8988T (cell line): ENCODE results near the gene WWOX.

Experiments
- DNase-seq: peaks from one replicate; pipeline ENCODE4 v3.0.0; 2011

Gene WWOX

DNA sequence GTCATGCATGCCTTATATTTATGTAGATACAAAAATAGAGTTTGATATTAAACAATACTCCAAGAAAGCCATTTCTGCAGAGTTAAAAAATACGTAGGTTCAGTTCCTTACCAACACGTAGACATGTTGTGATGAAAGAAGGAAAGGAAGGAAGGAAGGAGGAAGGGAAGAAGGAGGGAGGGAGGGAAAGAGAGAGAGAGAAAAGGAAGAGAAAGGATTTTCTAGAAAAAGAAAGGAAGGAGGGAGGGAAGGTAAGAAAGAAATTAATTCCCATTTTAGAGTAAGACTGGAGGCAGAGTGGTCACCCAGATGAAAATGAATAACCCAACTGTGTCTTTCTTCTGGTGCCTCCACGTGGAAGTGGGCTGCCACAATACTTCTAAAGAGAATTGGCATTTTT lies 652.1 kb downstream of the WWOX start:
- no peak for DNase-seq

DNA sequence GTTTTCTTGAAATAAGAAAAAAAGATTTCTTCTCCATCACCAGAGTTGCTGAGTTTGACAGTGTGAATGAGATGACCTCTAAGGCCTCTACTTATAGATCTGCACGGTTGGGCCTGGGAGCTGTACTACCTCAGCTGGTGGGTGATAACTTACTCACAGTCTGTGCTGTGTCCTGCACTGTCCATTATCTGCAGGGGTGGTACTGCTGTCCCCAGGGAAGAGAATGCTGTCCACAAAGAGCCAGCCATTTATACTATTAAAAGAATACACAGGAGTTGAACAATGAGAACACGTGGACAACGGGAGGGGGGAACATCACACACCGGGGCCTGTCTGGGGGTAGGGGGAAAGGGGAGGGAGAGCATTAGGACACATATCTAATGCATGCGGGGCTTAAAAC lies 655.3 kb downstream of the WWOX start:
- DNase-seq = no peak

DNA sequence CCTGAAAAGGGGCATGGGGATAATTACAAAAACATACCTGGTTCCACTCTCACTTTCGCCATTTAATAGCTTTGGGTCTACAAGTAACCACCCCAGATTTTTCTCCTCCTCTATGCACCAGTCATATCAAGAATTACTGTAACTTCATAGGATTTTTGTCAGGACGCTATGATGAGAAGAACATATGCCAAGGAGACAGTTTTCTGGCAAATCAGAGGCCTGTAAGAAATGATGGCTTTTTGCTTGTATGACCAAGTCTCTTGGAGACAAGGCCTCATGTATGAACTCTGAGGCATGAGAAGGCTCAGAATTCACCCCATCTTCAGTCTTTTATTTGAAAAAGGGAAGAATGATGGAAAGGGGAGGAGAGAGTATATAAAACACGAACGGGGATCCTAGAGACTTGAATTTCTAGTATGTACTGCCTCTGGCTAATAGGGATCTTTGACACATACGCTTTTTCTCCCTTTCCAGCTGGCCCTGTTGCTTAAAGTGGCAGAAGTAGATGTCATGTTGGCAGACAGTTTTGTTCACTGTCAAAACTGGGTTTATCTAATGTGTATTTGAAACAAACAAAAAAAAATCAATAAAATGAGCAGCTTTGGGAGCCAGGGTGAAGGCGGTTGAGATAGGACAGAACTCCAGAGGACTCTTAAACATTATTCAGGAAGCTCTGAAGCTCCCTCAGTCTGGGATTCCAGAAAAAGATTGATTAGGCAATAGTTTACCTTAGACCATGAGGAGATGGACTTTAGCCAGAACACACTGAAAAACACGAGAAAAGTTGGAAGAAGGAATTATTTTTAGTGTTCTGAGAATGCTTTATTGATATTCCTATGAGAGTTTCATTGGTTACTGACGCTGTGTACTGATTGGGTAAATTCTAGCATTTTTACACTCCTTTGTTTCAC lies 656.6 kb downstream of the WWOX start:
- no peak for DNase-seq

DNA sequence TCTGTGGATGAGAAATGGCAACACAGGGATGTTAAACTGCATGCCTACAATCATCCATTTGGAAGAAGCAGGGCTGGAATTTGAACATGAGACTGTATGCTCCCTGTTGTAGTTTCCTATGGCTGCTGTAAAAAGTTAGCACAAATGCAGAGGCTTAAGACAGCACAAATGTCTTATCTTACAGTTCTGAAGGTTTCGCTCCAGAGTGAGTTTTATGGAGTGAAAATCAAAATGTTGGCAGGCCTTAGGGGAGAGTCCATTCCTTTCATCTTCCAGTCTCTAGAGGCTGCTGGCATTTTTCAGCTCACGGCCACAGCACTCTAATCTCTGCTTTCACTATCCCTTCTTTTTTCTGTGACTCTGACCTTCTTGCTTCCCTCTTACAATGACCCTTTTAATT lies 660.1 kb downstream of the WWOX start:
- no peak for DNase-seq

DNA sequence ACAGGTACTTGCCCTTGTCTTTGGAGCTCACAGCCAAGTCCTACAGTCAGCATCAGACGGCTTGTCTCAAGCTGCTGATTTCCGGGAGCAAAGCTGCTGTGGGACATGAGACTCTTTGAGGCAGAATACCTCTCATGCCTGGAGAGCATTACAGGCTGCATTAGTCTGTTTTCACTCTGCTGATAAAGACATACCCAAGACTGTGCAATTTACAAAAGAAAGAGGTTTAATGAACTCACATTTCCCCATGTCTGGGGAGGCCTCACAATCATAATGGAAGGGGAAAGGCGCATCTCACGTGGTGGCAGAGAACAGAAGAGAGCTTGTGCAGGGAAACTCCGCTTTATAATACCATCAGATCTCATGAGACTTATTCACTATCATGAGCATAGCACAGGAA lies 661.2 kb downstream of the WWOX start:
- DNase-seq = no peak

DNA sequence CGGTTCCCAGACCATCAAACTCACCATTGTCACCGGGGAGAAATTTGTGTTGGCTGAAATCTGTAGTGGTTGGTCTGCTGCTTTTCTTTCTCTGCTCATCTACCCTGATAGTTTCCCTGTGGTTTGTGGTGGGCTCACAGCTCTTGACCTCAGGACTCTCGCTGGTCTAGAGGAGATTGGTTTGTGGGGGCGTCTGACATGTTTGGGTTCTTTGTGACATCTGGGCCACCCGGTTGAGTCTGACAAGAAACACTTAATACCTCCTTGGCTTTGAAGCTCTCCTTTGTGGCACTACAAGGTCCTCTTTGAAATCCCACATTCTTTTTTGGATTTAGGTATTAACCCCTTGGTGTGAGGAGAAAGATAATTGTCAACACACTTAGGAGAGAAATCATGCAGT lies 662.0 kb downstream of the WWOX start:
- no peak for DNase-seq

DNA sequence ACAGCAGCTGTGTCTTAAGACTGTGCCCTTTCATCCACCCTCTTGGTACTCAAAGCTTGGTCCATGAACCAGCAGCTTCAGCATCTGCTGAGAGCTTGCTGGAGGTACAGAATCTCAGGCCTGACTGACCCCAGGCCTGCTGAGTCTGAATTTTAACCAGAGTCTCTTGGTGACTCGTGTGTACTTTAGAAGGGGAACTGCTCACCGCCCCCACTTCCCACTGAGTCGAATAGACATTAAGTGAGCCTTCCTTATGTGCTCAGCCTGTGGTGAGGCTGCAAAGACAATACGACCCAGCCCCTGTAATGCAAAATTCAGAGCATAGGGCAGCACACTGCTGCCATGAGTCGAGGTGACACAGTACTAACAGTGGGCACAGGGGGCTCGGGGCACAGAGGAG lies 662.8 kb downstream of the WWOX start:
- DNase-seq = no peak

DNA sequence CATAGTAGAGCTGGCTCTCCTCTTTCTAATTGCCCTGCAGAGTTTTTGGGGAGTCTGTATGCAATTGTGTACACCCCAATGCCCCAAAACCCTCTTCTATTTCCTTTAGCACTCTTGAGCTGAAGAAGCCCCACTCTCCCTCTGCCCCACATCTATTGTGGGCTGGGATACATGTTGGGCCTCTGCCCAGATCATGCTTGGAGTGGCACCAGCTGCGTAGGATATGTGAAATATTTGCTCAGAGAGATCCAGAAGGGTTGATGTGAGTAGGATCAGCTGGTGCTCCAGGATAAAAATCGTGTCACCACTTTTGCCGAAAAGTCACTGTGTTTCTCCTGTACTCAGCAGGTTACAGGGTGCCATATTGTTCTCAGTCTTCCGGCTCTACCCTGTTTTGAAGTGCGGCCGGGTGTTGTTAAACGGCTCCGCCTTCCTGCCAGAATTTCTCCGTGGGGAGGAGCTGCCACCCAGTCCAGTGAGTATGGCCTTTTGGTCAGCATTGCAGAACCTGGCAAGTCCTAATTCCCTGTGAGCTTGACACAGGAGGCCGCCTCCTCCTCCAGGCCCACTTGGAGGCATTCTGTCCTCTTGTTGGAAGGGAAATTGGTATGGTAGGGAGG lies 664.5 kb downstream of the WWOX start:
- DNase-seq = no peak

DNA sequence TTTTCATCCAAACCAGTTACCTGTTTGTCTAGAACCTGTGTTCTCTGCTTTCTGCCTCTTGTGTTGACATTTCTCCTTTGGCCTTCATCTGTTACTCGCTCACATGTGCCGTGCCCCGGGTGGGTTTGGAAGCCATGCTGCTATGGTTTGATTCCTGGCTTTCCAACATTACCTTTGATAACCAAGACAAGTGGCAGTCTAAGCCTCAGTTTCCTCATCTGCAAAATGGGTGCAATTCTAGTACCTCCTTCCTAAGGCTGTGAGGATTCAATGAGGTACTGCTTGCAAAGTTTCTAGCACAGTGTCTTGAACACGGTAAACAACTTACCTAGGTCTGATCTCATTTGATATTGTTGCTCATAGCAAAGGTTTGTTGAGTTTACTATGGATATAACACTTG lies 665.0 kb downstream of the WWOX start:
- no peak for DNase-seq

DNA sequence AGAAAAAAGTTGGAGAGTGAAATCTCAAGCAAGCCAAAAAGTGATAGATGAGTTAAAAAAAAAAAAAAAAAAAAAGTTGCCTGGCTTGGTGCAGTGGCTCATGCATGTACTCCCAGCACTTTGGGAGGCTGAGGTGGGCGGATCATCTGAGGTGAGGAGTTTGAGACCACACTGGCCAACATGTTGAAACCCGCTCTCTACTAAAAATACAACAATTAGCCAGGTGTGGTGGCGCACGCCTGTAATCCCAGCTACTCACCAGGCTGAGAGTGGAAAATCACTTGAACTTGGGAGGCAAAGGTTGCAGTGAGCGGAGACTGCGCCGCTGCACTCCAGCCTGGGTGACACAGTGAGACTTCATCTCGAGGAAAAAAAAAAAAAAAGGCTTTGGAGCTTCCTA lies 668.8 kb downstream of the WWOX start:
- DNase-seq = no peak

DNA sequence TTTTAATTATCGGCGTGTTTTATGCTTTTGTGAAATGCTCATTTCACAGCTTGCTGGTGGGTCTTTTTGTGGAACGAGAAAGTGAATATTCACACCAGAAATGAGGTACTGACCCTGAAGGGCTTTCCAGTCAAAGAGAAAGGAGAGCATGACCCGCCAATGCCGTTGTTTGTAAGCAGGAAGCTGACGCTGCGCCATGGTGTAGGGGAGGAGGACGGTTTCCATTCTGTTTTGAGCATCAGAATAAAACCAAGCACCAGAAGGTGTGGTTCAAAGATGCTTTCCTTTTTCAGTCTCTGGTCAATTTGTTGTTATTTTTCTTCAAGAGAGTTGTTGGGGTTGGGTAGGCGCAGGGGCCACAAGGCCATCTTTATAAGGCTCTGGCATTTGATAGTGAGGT lies 669.3 kb downstream of the WWOX start:
- no peak for DNase-seq

DNA sequence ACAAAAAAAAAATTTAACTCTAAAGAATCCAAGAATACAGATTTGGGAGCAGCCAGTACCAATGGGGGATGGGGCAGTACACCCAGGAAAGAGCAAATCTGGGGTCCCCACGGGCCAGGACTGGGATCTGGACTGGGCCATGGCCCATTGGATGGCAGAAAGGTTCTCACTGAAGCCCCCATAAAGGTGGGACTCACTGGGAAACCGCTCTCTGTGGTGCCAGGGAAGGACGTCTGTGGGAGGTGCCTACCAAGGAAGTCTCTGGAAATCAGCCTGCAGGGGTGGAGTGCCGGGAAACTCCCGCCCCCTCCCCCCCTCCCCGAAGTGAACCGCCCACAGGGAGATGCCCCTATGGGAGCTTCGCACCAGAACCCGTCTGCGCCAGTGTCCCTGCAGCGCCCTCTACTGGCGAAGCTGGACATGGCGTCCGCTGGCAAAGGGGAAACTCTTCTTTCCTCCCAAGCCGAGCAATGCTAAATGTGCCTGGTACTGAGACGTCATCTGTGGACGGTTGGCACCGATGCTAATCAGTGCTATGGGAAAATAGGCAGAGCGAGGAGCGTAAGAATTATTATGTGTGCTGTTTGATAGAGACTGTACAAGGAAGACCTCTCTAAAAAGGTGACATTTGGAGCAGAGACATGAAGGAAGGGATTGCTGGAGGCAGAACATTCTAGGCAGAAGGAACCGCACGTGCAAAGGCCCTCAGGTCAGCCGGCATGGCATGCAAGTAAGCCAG lies 671.1 kb downstream of the WWOX start:
- peak; percentile 90 for DNase-seq

DNA sequence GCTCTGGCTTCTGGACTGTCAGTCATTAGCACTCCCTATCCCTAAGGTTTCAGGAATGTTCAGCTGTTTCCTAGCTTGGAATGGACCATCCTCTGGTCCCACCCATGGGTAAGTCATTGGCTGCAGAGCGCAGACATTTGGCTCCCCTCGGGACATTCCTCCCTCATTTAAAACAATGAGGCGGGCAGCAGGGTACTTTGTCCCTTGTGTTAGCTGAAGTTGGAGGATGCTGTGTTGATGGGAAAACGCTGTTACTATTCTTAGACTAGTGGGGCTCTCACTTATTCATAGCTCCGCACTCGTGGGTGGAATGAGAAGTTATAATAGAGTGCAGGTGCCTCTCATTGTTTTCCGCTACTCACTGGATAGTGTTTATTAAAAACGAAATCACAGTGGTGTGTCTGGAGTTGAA lies 673.8 kb downstream of the WWOX start:
- no peak for DNase-seq

DNA sequence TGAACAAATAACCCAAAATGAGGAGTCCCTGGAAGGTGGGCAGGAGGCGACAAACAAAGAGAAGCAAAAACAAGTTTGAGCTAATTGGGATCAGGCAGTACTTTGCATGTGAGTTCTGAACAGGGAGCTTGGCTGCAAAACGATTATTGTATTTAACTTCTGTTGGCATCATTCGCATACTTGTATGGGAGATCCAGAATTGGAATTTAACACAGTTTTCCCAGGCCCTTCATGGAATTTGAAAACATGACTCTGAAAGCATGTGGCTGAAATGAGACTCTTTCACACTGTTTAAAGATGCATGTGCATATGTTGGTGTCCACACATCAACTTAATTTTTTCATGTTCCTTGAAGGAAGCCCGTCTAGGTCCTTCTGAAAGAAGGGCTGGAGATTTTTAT lies 674.3 kb downstream of the WWOX start:
- DNase-seq = no peak

DNA sequence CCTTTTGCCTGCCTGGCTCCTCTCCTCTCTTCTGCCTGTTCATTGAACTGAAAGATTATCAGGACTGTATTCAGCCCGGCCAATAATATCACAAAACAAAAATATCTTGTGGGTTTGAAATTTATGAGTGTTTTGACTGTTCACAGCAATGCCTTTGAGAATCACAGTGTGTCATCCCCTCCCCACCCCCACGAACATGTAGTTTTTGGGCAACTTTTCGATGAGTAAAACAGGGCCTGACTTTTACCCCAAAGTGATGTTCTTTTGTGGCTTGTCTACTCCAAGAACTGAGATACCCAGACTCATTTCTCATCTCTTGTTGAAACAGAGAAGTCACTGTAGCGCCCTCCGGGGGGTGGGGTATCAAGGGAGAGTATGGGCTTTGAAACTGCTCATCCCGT lies 675.7 kb downstream of the WWOX start:
- DNase-seq = no peak

DNA sequence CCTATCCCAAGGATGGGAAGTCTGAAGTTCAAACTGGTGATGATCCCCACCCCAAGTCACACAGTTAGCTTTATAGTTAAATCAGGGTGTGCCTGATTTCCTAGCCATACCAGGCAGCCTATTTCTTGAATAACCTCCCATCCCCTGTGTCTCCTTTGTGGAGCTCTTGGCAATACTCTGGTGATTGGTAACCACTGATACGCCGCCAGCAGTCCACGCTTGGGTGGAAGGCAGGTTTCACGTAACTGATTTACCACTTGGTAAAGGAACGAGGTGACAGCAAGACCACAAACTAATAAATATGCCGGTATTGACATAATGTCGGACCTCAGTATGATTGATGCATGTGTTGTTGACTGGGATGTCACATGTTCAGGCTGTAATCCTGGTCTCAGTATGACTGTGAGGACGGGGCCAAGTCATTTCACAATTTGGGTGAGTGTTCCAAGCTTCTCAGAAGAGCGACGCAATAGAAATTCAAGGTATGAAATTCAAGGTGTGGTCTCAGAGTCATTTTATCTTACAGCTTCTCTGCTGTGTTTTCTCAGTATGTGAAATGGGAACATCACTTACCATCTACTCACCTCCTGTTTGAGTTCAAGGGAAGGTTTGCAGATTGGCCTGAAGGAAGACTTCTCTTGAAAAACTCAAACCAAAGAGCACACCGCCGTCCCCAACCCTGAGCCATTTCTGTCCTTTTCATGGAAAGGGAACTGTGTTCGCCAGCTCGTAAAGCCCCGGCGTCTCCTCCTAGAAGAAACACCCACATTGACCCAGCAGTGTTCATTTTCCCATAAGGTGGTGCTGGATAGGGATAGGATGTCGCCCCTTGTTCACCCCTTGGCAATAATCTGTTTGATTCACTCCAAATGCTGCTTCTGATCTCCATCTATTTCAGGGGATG lies 678.9 kb downstream of the WWOX start:
- no peak for DNase-seq

DNA sequence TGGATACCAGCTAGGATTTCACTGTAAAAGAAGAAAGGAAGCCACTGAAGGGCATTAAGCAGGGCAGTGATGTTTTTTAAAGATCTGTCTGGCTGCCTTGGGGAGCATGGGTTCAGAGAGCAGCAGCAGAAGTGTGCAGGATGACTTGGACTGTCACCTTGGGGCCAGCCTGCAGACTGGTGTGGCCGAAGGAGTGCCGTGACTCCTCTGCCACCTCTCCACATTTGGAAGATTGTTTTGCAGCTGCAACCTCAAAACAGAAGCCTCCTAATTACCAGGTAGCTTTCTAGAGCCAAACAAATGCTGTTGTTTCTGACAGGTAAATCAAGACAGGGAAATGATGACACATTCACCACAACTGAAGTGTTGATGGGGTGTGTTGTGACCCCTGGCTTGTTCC lies 681.4 kb downstream of the WWOX start:
- no peak for DNase-seq

DNA sequence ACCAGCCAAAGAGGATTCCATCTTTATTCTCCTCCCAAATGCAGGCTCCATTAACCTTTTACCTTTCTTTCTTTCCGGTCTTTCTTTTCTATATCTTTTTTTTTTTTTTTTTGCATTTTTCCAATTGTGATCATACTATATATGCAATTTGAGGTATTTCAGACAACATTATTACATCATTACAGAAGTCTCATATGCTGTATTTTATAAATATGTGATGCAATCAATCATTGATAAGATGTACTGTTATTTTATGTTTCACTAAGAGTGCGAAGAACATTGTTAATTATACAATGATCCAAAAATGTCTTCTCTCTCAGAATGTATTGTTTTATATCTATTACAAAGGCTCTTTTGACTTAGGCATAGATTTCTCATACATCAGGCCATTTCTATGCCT lies 683.1 kb downstream of the WWOX start:
- no peak for DNase-seq

DNA sequence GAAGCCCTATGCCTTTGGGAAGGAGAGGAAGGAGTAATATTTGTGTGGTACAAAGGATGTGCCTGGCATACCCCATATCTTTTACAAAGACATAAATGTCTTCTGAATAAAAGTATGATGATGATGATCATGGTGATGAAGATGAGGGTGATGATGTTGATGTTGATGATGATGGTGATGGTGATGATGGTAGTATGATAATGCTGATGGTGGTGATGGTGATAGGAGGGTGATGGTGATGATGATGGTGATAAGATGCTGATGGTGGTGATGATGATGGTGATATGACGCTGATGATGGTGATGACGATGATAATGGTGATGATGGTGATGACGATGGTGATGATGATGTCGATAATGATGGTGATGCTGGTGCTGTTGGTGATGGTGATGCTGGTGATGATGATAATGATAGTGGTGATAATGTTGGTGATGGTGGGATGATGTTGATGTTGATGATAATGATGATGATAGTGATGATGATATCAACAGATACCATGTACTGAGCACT lies 684.2 kb downstream of the WWOX start:
- no peak for DNase-seq

DNA sequence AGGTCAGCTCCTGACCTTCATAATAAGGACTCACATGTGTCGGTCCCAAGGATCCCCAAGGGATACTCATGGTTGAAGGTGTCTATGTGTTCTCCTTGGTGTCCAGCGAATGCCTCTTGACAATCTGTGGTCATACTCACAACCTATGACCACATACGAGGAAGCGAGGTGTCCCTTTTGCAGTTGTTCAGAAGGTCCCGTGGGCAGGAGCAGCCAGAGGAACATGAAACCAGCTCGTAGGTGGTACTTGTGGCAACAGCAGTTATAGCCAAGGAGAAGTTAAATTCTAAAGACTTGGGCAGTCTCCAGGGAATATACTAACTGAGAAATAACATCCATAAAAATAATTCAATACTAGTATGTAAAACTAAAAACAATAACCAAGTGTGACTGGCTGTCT lies 685.3 kb downstream of the WWOX start:
- no peak for DNase-seq

DNA sequence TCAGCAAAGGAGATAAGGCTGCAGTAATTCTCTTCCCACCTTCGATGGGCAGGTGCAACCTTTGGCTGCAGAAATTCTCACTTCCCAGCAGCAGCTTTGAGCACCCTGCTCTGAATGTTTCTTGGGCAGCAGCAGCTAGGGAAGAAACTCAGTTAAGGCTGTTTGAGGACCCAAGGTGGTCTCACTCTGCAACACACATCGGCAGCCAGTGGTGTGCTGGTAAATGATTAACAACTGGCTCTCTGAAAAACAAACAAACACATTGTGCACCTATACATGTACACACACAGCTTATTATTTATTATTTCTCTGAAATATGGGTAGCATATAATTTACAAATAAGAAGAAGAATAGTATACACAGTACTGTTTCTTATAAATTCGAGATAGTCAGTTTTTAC lies 685.8 kb downstream of the WWOX start:
- no peak for DNase-seq

DNA sequence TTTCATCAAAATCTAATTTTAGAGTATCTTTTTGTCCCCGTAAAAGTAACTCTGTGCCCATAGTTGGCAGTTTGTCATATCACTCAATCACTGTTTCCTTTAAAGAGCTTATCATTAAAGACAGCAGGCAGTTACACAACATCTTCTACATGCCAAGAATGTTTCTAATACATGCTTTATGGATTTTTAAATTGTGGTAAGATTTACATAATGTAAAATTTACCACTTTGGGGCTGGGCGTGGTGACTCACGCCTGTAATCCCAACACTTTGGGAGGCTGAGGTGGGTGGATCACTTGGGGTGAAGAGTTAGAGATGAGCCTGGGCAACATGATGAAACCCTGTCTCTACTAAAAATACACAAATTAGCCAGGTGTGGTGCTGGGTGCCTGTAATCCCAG lies 687.2 kb downstream of the WWOX start:
- no peak for DNase-seq

DNA sequence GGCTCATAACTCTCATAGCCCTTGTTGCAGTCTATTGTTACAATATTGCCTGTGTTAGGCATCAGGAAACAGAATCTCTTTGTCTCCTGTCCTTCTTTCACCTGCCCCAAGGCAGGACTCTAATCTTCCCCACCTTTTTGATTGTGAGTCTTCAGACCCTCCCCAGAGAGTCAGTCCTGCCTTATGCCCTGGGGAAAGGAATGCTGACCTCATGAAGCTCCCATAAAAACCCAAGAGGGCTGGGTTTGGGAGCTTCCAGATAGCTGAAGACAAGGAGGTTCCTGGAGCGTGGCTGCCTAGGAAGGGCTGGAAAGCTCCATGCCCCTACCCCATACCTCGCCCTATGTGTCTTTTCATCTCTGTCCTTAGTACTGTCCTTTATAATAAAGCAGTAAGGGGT lies 688.8 kb downstream of the WWOX start:
- DNase-seq = no peak
